GM21515 (cell line): ENCODE data around the gene VCAM1.

Source experiments
- ATAC-seq: cut with Tn5 transposase; IDR thresholded peaks from one replicate; pipeline ENCODE4 v1.9.1; 2021; ENCODE audit not compliant: unreplicated experiment

Gene VCAM1

GRCh38 chr1:100721526-100722207 is 2.1 kb downstream of the VCAM1 start:
- ATAC-seq = no peak

- no peak for ATAC-seq
These were observed 2.7 kb downstream of the VCAM1 start for GRCh38 chr1:100722221-100722620.

GRCh38 chr1:100724281-100724680 is 4.7 kb downstream of the VCAM1 start:
- no peak for ATAC-seq

- ATAC-seq = no peak
These were observed 10.6 kb downstream of the VCAM1 start for GRCh38 chr1:100730130-100730529.

GRCh38 chr1:100731309-100731708 is 11.8 kb downstream of the VCAM1 start:
- no peak for ATAC-seq

- ATAC-seq = no peak
These were observed 12.2 kb downstream of the VCAM1 start for GRCh38 chr1:100731758-100732157.

- no peak for ATAC-seq
These were observed 15.1 kb downstream of the VCAM1 start for GRCh38 chr1:100734676-100735075.

- ATAC-seq = no peak
These were observed 15.7 kb downstream of the VCAM1 start for GRCh38 chr1:100735244-100735643.

GRCh38 chr1:100736324-100736723 is 16.8 kb downstream of the VCAM1 start:
- ATAC-seq = no peak

GRCh38 chr1:100736746-100737145 is 17.2 kb downstream of the VCAM1 start:
- ATAC-seq = no peak

GRCh38 chr1:100746542-100746932 is 27.0 kb downstream of the VCAM1 start:
- ATAC-seq = no peak

- no peak for ATAC-seq
These were observed 28.2 kb downstream of the VCAM1 start for GRCh38 chr1:100747771-100748170.

- no peak for ATAC-seq
These were observed 30.7 kb downstream of the VCAM1 start for GRCh38 chr1:100750005-100750885.

- ATAC-seq = no peak
These were observed 33.2 kb downstream of the VCAM1 start for GRCh38 chr1:100752791-100753190.

- ATAC-seq = no peak
These were observed 38.4 kb downstream of the VCAM1 start for GRCh38 chr1:100757946-100758345.

GRCh38 chr1:100759188-100759587 is 39.6 kb downstream of the VCAM1 start:
- no peak for ATAC-seq

- no peak for ATAC-seq
These were observed 41.0 kb downstream of the VCAM1 start for GRCh38 chr1:100760511-100760910.

- ATAC-seq = no peak
These were observed 42.9 kb downstream of the VCAM1 start for GRCh38 chr1:100762461-100762860.

GRCh38 chr1:100767176-100767890 is 47.8 kb downstream of the VCAM1 start:
- ATAC-seq = no peak

GRCh38 chr1:100769323-100769722 is 49.8 kb downstream of the VCAM1 start:
- ATAC-seq = no peak

- ATAC-seq = no peak
These were observed 50.5 kb downstream of the VCAM1 start for GRCh38 chr1:100769906-100770646.
